Stimulated activated CD8-positive, alpha-beta memory T cell treated with anti-CD3 and anti-CD28 coated beads, Interleukin-15, amount 100 ng/mL, for 1 hour (primary cell): Measurements from ENCODE around the gene MARK3.

Experiments used
- DNase-seq: peaks from one replicate; pipeline ENCODE4 v3.0.0-alpha.2; 2020; ENCODE audit warnings: low read depth

MARK3 gene

GRCh38 chr14:103537175-103537990 lies 152.2 kb downstream of the MARK3 start:
- no peak for DNase-seq

GRCh38 chr14:103538291-103539055 lies 153.3 kb downstream of the MARK3 start:
- no peak for DNase-seq

DNA sequence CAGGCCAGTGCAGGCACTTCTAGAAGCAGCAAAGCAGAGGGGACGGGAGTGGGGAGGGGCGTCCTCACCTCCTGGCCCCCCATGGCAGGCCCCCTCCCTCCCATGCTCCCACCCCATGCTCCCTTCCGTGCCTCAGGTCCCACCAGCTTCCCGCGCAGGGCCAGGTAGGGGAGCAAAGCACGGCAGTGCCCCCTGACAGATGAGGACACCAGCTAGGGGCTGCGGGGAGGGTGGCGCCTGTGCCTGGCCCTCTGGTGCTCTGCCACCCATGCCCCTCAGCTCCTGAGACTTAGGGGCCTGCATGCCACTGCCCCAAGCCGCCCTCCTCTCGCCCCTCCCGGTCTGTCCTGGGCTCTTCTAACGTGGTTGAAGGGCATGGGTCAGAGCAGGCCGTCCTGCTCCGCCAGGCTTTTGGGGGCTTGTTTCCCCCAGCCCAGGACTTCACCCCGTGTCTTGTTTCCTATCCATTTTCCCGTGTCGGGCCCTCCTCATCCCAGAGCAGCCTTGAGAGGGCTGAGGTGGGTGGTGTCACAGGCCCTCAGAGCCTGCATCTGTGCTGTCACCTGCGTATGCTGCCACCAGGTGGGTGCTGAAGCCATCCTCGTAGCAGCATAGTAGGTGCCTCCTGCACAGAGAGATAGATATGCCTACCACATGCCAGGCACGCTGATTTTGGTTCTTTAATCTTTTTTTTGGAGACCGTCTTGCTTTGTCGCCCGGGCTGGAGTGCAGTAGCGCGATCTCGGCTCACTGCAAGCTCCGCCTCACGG lies 154.0 kb downstream of the MARK3 start:
- no peak for DNase-seq

GRCh38 chr14:103540821-103541708 lies 155.8 kb downstream of the MARK3 start:
- no peak for DNase-seq

- no peak for DNase-seq
Observed at GRCh38 chr14:103541709-103542604, 156.7 kb downstream of the MARK3 start.

DNA sequence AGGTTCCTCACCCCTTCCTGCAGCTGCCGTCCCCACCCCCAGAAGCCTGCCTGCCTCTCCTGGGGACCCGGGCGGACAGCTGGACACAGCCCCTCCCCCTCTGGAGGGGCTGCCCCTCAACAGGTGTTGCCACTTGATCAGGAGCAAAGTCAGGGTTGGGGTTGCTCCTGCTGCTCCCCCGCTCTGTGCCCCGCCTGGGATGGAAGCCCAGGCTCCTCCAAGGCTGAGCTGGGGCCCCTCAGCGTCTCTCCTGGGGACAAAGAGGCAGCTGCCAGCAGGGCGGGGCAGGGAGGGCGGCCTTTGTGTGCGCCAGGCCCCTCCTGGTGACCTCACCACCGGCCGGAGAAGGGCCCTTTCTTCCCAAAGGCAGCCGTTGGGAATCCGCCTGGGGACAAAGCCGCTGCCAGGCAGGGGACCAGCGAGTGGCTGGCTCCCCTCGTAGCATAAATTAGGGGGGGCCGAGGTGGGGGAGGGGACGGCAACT lies 157.4 kb downstream of the MARK3 start:
- DNase-seq, result no peak

- DNase-seq, result no peak
Observed at GRCh38 chr14:103543140-103543539, 157.9 kb downstream of the MARK3 start.

- no peak for DNase-seq
Observed at GRCh38 chr14:103543721-103544387, 158.6 kb downstream of the MARK3 start.

DNA sequence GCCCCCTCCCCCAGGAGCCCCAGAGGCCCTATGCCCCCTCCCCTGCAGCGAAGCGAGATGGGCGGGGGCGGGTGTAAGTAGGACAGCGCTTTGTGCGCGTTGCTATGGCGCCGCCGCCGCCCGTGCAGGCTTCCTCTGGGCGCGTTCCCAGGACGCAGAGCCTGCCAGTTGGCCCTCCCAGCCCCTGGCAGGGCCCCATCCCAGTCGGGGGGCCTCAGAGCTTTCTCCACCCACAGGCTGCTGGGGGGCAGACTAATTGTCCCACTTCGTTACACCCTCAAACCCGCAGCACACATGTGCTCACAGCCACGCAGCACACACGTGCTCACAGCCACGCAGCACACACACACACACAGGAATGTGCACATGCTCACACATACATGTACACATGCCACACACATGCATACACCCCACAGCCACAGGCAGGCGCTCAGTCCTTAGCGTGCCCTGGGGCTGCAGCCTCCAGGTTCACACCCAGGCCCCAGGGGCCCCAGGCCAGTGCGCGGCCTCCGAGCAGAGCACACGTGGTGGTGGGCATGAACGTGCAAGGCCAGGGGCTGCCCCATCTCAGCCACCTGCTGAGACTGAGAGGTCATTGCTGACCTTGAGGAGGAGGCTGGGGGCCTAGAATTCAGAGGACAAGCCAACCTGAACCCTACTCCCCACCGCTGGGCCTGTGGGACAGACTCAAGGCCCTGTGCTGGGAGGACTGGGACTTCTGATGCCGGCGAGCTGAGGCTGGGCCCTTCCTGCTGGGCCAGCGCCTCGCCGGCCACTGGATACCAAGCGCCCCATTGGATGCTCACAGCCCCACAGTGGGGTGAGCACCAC lies 159.4 kb downstream of the MARK3 start:
- DNase-seq, result no peak

DNA sequence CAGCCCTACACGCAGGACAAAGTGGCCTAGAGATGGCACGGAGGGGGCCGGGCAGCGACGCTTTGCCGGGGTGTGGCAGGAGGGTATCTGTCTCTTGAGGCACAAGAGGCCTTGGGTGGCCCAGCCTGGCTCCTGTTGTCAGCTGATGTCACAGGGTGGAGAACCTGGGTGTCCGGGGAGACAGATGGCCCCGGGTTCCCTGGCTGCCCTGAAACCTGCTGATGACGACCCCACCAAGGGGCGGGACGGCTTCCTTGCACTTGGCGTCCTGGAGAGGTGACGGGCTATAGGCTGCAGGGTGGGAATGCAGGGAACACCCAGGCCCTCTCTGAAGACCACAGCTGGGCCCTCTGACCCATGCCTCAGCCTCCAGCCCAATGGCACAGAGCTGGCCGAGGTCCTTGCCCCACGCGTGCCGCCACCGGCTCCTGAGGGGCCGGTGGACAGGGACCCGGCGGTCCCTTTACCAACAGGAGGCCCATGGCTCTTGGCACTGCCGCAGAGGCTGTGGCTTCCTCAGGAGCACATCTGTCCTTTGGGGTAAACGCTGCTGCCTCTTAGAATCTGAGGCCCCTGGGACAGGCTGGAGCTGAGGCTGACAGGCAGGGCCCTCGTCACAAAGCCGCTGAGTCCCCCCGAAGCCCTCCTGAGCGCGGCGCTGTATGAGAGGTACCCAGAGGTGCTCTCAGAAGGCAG lies 160.2 kb downstream of the MARK3 start:
- no peak for DNase-seq

DNA sequence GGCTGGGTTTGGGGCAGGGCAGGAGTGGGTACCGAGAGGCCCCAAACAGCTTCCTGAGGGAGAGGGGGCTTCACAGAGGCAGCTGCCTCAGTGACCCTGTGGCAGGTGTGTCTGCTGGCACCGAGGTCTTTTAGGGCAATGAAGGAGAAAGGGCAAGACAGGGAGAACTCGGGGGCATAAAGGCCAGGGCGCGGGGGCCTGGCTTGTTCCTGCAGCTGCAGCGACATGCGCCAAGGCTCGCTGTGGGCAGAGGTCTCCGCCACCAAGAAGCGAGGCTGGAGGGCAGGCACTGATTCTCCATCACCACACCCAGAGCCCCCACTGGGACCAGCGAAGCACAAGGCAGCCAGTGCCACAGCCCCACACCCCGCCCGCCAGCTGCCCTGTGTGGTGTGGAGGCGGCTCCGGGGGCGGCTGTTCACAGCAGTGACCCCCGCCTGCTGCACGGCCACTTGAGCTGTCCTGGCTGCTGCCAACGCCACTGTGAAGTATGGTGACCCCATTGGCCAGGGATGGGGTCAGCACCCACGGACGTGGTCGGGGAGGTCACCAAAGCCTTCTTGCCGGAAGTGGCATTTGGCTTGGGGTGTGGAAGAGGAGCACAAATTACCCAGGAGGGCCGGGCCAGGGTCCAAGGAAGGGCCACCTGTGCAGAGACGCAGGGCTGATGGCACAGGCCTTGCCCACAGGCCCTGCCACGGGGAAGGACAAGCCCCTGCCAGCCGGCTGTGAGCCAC lies 160.9 kb downstream of the MARK3 start:
- DNase-seq, result no peak

- DNase-seq, result peak; percentile 59
Observed at GRCh38 chr14:103546652-103547454, 161.6 kb downstream of the MARK3 start.

DNA sequence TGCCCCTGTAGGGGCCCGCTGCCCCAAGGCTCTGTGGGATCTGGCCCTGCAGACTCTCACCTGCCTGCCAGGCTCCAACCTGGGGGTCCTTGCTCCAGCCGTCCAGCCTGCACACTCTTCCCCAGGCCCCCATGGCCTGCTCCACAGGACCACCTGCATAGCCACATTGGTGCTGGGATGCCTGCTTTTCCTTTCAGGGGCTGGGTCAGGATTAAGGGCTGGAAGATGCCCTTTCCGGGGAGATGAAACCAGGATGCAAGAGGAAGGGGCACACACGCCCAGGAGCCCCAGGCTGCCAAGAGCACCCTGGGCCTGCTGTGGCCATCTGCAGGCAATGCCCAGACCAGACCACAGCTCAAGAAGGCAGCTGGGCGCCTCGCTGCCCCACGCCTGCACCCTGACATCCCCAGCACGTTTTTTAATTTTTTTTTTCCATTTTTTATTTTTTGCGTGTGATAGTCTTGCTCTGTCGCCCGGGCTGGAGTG lies 162.3 kb downstream of the MARK3 start:
- DNase-seq, result no peak

GRCh38 chr14:103547941-103548462 lies 162.8 kb downstream of the MARK3 start:
- no peak for DNase-seq

- no peak for DNase-seq
Observed at GRCh38 chr14:103548463-103549351, 163.5 kb downstream of the MARK3 start.
